HG03103 (cell line): ENCODE measurements around the gene DGKH.
"Not testable (repeated sequence)": the region's sequence is repeated elsewhere in the genome, so short reads cannot be mapped to it uniquely, and the experiment has no call there.

ENCODE experiments used
- ATAC-seq: cut with Tn5 transposase; IDR thresholded peaks from one replicate; pipeline ENCODE4 v1.9.1; 2021; ENCODE audit warnings: low read depth; ENCODE audit not compliant: unreplicated experiment

The DGKH gene

DNA sequence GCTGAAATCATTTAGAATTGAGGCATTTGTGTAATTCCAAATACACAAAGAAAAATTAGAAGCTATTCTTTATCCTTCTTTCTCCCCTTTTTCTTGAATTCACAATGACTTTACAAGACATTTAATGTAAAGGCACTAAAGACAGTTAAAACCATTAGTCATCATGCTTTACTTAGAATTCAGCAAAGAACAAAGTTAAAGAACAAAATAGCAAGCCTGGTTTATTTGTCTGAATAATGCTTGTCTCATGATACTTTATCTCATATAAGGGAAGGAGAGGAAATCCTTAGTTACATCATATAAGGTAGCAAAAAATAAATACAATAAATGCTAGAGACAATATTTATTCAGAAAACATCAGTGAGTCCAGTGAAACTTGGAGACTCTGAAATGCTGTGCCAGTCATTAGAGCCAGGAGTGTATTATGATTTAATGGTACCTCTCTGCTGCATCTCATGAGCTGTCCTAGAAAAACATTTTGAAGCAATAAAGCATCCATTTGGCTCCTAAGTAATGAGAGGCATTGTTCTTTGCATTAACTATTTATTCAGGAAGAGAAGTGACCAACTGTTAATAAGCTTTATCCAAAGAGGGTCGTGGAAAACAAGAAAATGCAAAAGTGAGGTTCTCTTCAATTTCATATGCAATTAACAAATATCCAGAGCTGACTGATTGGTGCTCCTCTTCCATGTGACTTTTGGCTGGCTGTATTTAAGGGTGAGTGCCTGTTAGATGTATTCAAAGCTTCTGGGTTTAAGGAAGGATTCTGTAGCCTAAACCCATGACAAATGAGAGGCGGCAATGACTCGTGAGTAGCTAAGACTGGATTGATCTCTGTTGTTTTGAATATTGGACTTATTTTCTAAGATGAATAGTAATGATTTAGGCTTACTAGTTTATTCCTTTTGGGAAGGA lies 105.0 kb downstream of the DGKH start:
- no peak for ATAC-seq

DNA sequence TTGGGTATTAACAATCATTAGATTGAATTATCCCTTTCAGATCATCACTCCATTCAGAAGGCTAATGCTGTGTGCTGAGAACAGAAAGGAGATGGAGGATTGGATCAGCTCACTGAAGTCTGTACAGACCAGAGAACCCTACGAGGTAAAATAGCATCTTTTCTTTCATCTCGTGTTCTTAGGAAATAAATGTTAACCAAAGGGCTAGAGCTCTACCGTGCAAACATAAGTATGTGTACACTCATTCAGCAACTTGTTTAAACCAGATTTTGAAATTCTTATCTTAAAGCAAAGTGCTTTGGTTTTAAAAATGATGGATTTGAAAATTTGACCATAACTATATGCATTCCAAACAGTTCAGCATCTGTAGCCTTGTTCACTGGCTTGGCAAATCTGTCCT lies 106.8 kb downstream of the DGKH start:
- ATAC-seq, result no peak

- not testable (repeated sequence) for ATAC-seq
Observed at GRCh38 chr13:42163338-42163737, 114.9 kb downstream of the DGKH start.

DNA sequence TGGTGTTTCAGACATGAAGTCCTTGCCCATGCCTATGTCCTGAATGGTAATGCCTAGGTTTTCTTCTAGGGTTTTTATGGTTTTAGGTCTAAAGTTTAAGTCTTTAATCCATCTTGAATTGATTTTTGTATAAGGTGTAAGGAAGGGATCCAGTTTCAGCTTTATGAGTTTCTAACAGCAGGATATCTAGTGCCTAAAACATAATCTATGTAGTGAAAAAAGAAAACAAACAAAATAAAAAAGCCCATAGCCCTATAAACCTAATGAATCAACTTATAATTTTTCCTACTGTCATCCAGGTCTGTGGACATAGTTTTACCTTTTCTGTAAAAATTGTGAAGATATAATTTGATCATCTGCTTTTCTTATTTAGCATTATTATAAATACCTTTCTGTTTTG lies 115.5 kb downstream of the DGKH start:
- ATAC-seq, result not testable (repeated sequence)

GRCh38 chr13:42164557-42165125 lies 116.2 kb downstream of the DGKH start:
- ATAC-seq, result no peak

GRCh38 chr13:42168496-42168895 lies 120.0 kb downstream of the DGKH start:
- ATAC-seq, result no peak

DNA sequence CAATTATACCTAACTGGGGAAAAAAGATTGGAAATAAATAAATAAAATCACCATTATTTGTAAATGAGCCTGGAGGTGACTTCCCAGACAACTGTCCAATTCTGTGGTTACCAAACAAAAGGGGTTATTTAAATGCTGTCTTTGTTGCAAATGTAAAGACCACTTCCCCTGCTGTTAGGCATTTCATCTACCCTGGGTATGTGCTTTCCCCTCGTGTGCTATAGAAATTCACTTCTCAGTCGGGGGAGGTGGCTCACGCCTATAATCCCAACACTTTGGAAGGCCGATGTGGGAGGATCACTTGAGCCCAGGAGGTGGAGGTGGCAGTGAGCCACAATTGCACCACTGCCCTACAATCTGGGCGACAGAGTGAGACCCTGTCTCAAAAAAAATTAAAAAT lies 121.6 kb downstream of the DGKH start:
- no peak for ATAC-seq

GRCh38 chr13:42173789-42174343 lies 125.4 kb downstream of the DGKH start:
- ATAC-seq, result no peak

GRCh38 chr13:42174344-42175162 lies 126.1 kb downstream of the DGKH start:
- ATAC-seq, result no peak

DNA sequence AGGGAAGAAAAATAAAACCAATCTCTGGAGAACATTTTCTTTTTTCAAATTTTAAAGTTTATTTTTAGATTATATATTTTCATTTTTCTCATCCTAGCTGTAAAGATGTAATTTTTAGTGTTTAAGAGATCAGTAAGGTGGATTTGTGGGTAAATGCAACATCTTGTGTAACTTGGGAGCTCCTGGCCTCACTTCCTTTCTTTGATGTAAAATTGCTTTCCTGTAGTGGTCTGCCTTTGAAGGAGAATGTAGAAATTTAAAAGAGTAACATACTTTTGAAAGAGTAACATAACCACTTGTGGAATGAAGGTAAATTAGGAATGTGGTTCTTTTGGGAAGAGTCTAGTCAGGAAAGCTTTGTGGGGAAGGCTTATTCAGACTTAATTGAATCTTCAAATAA lies 127.8 kb downstream of the DGKH start:
- ATAC-seq, result no peak

DNA sequence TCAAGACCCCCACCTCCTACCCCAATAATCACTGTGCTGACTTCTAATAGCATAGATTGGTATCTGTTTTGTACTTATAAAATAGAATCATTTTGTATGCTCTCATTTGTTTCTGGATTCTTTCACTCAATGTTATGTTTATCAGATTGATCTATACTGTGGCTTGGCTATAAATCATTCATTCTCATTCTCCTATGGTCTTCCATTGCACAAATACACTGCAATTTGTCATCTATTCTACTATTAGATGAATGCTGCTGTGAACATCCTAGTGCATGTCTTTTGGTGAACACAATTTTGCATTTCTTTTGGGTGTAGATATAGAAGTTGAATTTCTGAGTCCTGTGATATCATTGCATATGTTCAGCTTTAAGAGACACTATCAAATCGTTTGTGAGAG lies 128.7 kb downstream of the DGKH start:
- no peak for ATAC-seq

- no peak for ATAC-seq
Observed at GRCh38 chr13:42181381-42181953, 133.0 kb downstream of the DGKH start.

DNA sequence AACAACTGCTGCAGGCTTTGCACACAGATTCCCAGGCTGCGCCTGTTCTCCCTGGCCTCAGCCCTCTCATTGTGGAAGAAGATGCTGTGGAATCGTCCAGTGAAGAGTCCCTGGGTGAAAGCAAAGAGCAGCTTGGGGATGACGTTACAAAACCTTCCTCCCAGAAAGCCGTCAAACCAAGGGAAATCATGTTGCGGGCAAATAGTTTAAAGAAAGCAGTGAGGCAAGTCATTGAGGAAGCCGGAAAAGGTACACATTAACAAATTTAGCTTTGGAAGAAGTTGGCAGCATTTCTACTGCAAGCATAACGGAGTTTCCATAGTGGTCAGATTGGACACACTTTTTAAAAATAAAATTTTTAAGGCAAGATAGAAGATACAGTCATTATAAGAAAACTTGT lies 140.6 kb downstream of the DGKH start:
- ATAC-seq, result no peak

- ATAC-seq, result no peak
Observed at GRCh38 chr13:42190529-42190928, 142.1 kb downstream of the DGKH start.

GRCh38 chr13:42211704-42212464 lies 163.4 kb downstream of the DGKH start:
- ATAC-seq, result no peak

GRCh38 chr13:42214446-42214845 lies 166.0 kb downstream of the DGKH start:
- no peak for ATAC-seq

DNA sequence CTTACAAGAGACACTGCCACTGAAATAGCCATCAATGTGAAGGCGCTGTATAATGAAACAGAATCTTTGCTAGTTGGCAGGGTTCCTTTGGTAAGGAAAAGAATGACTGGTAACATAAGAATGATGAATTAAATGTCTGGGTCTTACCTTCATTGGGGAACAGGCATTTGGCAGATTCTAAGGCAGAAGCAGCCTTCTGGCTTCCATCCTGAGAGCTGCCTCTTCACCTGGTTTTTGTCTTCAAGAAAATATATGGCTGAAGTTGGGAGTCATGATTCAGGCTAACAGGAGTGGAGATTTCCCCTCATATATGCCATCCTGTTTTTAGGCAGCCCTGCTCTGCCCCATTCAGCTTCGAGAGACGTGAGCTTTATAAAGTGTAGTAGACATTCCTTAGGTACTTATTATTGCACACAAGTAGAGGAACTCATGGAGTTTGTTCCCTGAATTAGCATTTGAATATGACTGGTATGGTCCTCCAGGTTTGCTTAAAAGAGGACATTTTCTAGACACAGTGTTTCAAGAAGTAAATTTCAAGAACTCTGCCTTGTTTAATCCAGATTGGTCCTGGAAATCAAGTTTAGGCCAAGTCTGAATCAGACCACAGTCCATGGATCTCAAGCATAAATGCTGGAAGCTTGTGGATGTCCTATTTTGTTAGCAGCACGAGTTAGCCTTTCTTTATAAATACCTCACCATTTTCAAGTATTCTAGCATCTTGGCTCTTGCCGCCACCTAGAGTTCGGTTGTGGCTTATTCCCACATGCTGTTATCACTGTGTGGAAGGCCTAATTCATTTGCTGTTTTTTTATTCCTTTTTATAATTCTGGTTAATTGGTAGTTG lies 167.4 kb downstream of the DGKH start:
- no peak for ATAC-seq

GRCh38 chr13:42216422-42216735 lies 167.9 kb downstream of the DGKH start:
- ATAC-seq, result no peak

DNA sequence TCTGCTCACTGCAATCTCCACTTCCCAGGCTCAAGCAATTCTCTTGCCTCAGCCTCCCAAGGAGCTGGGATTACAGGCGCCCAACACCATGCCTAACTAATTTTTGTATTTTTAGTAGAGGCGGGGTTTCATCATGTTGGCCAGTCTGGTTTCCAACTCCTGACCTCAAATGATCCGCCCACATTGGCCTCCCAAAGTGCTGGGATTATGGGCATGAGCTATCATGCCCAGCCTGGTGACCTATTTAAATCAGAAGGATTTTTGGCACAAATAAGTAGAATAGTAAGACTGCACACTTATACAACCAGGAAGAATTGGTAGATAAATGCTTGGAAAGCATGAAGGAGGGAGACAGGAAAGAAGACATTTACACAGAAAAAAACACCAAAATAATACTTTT lies 170.1 kb downstream of the DGKH start:
- no peak for ATAC-seq
